ENCODE data around the gene ASCL5.

ASCL5 gene

GRCh38 chr1:201153474-201154388 lies 26.7 kb upstream of the ASCL5 start:
- no peak for DNase-seq (ENCODE audit: low spot score)

GRCh38 chr1:201149400-201149799 lies 22.4 kb upstream of the ASCL5 start:
- no peak for DNase-seq (ENCODE audit: low spot score)

- DNase-seq (ENCODE audit: low spot score) = no peak
Observed at GRCh38 chr1:201147396-201148015, 20.5 kb upstream of the ASCL5 start.

GRCh38 chr1:201146626-201147390 lies 19.8 kb upstream of the ASCL5 start:
- DNase-seq (ENCODE audit: low spot score) = no peak

GRCh38 chr1:201145816-201146215 lies 18.8 kb upstream of the ASCL5 start:
- DNase-seq (ENCODE audit: low spot score) = no peak

- DNase-seq (ENCODE audit: low spot score) = no peak
Observed at GRCh38 chr1:201145132-201145531, 18.1 kb upstream of the ASCL5 start.

- DNase-seq (ENCODE audit: low spot score) = no peak
Observed at GRCh38 chr1:201144701-201145100, 17.7 kb upstream of the ASCL5 start.

GRCh38 chr1:201143726-201144635 lies 17.0 kb upstream of the ASCL5 start:
- DNase-seq (ENCODE audit: low spot score) = peak; percentile 6

- DNase-seq (ENCODE audit: low spot score) = no peak
Observed at GRCh38 chr1:201142849-201143725, 16.1 kb upstream of the ASCL5 start.

GRCh38 chr1:201142011-201142848 lies 15.2 kb upstream of the ASCL5 start:
- DNase-seq (ENCODE audit: low spot score) = no peak

GRCh38 chr1:201141418-201141817 lies 14.4 kb upstream of the ASCL5 start:
- no peak for DNase-seq (ENCODE audit: low spot score)

GRCh38 chr1:201140941-201141260 lies 13.9 kb upstream of the ASCL5 start:
- no peak for DNase-seq (ENCODE audit: low spot score)

GRCh38 chr1:201140235-201140940 lies 13.4 kb upstream of the ASCL5 start:
- no peak for DNase-seq (ENCODE audit: low spot score)

- DNase-seq (ENCODE audit: low spot score) = no peak
Observed at GRCh38 chr1:201139756-201140155, 12.8 kb upstream of the ASCL5 start.

- DNase-seq (ENCODE audit: low spot score) = no peak
Observed at GRCh38 chr1:201139306-201139705, 12.3 kb upstream of the ASCL5 start.

- DNase-seq (ENCODE audit: low spot score) = no peak
Observed at GRCh38 chr1:201138311-201138840, 11.4 kb upstream of the ASCL5 start.

GRCh38 chr1:201137579-201138310 lies 10.8 kb upstream of the ASCL5 start:
- peak; percentile 53 for DNase-seq (ENCODE audit: low spot score)

- DNase-seq (ENCODE audit: low spot score) = no peak
Observed at GRCh38 chr1:201137024-201137392, 10.0 kb upstream of the ASCL5 start.

All from putamen (tissue), 1 donor.